Activated T-cell treated with anti-CD3 and anti-CD28 coated beads for 48 hours (primary cell): Measurements from ENCODE around the gene CHCHD1.
A peak's percentile ranks its signal among the peaks of the same experiment; 100 is the strongest.
"Not testable (repeated sequence)": the region's sequence is repeated elsewhere in the genome, so short reads cannot be mapped to it uniquely, and the experiment has no call there.

Source experiments
- DNase-seq: peaks from one replicate; pipeline ENCODE4 v3.0.0-alpha.2; 2020; ENCODE audit warnings: low read depth

Gene CHCHD1

DNA sequence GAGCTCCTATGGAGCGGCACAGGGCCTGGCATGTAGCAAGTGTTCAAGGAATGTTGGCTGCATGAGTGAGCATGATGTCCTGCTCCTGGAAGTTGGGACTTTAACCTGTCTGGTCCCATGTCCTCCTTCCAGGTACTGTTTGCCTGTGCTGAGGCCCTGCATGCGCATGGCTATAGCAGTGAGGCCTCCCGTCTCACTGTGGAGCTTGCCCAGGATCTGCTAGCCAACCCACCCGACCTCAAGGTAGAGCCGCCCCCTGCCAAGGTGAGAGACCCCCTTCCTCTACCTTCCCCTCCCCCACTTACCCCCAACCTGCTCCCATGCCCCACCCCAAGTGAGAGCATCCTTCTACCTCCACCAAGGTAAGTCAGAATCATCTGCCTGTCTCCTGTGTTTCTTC lies 11.6 kb downstream of the CHCHD1 start:
- DNase-seq = no peak

DNA sequence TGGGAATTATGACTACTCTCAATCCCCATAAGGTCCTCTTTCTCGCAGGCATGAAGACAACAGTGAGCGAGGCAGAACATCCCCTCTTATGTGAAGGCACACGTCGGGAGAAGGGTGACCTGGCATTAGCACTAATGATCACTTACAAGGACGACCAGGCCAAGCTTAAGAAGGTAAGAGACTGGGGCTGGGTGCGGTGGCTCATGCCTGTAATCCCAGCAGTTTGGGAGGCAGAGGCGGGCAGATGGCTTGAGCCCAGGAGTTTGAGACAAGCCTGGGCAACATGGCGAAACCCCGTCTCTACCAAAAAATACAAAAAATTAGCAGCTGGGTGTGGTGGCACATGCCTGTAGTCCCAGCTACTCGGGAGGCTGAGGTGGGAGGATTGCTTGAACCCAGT lies 13.6 kb downstream of the CHCHD1 start:
- DNase-seq = not testable (repeated sequence)

DNA sequence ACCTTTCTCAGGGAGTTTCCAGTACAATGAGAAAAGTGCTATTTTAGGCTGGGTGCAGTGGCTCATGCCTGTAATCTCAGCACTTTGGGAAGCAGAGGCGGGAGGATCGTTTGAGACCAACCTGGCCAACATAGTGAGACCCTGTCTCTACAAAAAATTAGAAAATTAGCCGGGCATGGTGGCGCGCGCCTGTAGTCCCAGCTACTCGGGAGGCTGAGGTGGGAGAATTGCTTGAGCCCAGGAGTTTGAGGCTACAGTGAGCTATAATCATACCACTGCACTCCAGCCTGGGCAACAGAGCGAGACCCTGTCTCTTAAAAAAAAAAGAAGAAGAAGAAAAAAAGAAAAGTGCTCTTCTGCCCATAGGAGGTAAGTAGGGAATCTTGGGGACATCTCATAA lies 14.2 kb downstream of the CHCHD1 start:
- not testable (repeated sequence) for DNase-seq

GRCh38 chr10:73796766-73797165 lies 14.9 kb downstream of the CHCHD1 start:
- no peak for DNase-seq

- no peak for DNase-seq
Measured at GRCh38 chr10:73797324-73798025, 15.6 kb downstream of the CHCHD1 start.

DNA sequence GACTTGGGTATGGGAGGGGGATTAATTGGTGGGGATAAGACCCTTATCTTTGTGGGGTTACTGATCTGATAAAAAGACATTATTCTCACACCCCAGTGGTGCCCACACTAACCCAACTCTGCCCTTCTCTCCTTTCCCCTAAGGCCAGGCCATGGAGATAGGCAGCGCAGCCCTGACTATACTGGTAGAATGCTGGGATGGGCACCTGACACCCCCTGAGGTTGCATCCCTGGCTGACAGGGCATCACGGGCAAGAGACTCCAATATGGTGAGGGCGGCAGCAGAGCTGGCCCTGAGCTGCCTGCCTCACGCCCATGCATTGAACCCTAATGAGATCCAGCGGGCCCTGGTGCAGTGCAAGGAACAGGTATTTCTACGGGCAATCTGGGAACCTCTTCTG lies 16.2 kb downstream of the CHCHD1 start:
- no peak for DNase-seq

DNA sequence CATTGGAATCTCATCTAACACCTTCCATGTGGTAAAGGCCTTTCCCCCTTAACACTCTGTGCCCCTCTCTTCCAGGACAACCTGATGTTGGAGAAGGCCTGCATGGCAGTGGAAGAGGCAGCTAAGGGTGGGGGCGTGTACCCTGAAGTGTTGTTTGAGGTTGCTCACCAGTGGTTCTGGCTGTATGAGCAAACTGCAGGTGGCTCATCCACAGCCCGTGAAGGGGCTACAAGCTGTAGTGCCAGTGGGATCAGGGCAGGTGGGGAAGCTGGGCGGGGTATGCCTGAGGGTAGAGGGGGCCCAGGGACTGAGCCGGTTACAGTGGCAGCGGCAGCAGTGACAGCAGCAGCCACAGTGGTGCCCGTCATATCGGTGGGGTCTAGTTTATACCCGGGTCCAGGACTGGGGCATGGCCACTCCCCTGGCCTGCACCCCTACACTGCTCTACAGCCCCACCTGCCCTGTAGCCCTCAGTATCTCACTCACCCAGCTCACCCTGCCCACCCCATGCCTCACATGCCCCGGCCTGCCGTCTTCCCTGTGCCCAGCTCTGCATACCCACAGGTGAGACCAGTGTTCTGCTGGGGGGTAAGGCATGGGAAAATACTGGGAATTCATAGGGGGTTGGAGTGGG lies 17.2 kb downstream of the CHCHD1 start:
- DNase-seq = no peak

DNA sequence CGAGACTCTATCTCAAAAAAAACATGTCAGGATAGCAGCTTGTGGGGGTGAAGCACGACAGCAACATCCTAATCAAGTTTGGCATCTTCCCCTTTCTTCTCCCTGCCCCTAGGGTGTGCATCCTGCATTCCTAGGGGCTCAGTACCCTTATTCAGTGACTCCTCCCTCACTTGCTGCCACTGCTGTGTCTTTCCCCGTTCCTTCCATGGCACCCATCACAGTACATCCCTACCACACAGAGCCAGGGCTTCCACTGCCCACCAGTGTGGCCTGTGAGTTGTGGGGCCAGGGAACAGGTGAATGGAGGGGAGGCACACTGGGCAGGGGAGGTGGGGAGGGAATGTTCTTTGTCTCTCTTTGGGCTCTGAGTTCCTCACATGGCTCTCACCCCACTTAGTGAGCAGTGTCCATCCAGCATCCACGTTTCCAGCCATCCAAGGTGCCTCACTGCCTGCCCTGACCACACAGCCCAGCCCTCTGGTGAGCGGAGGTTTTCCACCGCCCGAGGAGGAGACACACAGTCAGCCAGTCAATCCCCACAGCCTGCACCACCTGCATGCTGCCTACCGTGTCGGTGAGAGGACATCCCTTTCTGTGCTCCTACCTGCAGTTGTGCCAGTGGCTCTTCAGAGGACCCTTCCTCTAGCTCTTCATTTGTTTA lies 18.2 kb downstream of the CHCHD1 start:
- DNase-seq = no peak

DNA sequence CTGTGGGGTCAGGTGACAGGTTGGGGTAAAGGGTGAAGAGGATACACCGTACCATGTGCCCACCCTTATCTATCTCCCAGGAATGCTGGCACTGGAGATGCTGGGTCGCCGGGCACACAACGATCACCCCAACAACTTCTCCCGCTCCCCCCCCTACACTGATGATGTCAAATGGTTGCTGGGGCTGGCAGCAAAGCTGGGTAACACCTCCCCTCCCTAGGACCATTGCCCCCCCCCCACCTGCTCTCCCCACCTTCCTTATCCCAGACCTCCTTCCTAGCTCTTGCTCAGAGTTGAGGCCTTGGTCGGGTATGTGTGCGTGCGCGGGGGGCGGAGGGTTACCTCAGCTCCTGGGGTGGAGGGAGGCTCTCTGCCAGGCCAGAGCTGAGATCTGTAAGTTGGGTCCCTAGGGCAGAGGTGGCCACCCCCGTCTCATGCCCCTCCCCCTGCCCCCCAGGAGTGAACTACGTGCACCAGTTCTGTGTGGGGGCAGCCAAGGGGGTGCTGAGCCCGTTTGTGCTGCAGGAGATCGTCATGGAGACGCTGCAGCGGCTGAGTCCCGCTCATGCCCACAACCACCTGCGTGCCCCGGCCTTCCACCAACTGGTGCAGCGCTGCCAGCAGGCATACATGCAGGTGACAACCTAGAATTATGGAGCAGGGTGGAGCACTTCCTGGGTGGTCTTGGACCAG lies 18.9 kb downstream of the CHCHD1 start:
- DNase-seq = no peak

GRCh38 chr10:73801253-73801590 lies 19.4 kb downstream of the CHCHD1 start:
- DNase-seq = no peak

GRCh38 chr10:73802276-73802991 lies 20.6 kb downstream of the CHCHD1 start:
- no peak for DNase-seq

DNA sequence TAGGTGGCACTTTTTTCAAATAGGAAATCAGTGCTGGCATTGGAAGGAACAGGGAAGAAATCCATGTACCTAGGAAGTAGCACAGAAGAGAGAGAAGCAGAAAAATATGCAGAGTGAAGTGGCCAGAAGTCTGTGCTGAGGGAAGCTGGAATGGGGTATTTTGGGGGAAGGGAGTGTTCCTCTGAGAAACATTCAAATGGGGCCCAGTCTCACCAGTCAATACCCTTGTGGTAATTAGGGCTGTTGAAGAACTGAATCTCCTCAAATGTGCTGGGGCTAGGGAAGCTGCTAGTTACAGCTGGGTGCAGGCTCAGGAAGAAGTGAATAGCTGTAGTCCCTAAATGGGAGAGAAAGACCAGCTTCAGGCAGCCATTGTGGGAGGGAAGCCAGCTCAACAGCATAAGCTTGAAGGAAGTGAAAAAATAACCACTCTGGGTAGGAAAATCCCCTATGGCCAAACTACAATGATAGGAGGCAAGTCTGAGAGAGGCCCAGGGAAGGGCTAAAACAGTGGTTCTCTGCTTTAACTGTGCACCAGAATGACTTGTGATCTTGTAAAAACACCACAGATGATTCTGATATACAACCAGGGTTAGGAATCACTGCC lies 21.9 kb downstream of the CHCHD1 start:
- no peak for DNase-seq

DNA sequence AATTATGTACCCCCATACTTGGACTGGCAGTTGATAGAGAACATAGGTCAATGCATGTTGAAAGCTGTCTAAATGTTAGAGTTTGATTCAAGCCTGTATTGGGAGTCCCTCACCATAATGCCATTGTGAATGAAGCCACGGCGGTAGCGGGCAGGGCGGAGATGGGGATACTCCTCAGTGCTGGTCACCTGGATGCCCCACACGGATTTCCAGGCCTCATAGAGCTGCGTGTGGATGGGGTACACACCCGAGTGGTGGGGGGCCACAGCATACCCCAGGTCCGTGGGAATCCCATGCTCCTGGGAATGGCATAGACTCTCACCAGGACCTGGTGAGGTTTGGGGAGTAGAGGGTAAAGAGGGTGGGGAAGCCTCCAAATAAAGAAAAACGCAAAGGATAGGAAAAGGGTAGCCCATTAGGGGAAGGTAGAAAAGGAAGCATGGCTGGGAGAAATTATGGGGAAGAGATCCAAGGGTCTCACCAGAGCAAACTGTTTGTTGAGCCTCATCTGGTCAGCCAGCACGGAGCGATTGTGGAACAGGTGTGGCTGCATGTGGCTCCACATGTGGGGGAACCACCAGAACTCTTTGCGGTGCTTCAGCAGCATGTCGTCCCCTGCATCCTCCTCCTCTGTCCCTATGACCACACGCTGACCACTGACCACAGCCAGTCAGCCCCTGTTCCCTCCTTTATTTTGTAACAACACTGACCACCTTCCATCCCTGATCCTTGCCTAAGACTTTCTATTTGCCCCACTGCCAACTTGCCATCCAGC lies 24.5 kb downstream of the CHCHD1 start:
- DNase-seq = no peak

- no peak for DNase-seq
Measured at GRCh38 chr10:73807471-73807870, 25.6 kb downstream of the CHCHD1 start.

DNA sequence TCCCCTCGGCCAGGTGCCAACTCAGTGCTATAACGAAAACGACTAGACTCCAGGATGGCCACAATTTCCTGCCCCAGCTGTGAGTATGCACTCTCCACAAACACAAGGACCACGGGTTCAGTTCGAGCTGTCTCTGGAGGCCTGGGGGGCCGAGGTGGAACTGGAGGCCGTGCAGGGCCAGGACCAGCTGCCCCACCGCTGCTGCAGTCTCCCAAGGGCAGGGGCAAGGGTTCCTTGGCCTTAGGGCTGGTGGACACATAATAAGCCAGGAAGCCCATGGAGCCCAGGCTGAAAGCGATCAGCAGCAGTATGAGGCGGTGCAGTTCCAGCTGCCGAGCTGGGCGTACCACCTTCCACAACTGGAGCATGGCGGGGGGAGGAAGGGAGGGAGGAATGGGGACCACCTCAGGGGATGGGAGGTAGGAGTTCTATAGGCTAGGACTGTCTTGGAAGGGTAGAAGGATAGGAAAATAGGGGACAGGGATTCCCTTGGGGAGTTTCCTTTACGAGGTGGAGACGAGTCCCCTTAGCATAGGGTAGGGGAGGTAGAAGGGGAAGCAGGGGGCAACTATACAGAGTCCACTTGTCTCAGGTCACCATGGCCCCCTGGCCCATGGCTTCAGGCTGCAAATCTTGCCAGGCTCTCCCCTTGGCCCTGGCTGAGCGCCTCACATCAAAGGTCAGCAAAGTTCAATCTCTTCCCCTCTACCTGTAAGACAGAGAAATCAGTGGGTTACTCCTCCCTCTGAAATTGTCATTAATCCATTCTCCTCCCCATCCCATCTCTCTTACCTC lies 26.4 kb downstream of the CHCHD1 start:
- no peak for DNase-seq

- no peak for DNase-seq
Measured at GRCh38 chr10:73809061-73809818, 27.4 kb downstream of the CHCHD1 start.

DNA sequence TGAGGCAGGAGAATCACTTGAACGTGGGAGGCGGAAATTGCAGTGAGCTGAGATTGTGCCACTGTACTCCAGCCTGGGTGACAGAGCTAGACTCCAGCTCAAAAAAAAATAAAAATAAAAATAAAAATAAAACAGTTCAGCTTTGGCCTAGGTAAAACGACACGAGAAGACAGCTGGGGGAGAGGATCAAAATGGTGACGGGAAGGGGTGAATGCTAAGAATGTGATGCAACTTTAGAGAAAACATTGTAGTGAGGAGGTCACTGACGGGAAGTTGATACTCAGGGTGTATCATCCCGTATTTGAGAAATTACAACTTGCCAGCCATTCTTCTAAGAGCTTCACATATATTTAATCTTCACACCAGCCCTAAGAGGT lies 28.5 kb downstream of the CHCHD1 start:
- no peak for DNase-seq

GRCh38 chr10:73810735-73811465 lies 29.1 kb downstream of the CHCHD1 start:
- DNase-seq = peak; percentile 51

- no peak for DNase-seq
Measured at GRCh38 chr10:73812657-73813056, 30.8 kb downstream of the CHCHD1 start.
